Stimulated activated CD4-positive, alpha-beta T cell treated with anti-CD3 and anti-CD28 coated beads, Interleukin-2, amount 100 ng/mL, for 24 hours (primary cell): Measurements from ENCODE around the gene CHCT1.

Experiments used
- DNase-seq, 2 donors: peaks; one replicate each; pipeline ENCODE4 v3.0.0-alpha.2; 2020

The CHCT1 gene

GRCh38 chr17:60443713-60444112 is 21.4 kb downstream of the CHCT1 start:
- DNase-seq: no peak

- no peak for DNase-seq
Measured at GRCh38 chr17:60445144-60445543, 22.9 kb downstream of the CHCT1 start.

- DNase-seq: no peak
Measured at GRCh38 chr17:60447375-60447774, 25.1 kb downstream of the CHCT1 start.

- no peak for DNase-seq
Measured at GRCh38 chr17:60451071-60451470, 28.8 kb downstream of the CHCT1 start.

GRCh38 chr17:60451965-60452364 is 29.7 kb downstream of the CHCT1 start:
- no peak for DNase-seq

GRCh38 chr17:60455378-60455777 is 33.1 kb downstream of the CHCT1 start:
- DNase-seq: no peak

GRCh38 chr17:60457148-60457547 is 34.9 kb downstream of the CHCT1 start:
- DNase-seq: no peak

- DNase-seq: no peak
Measured at GRCh38 chr17:60461584-60461983, 39.3 kb downstream of the CHCT1 start.

- no peak for DNase-seq
Measured at GRCh38 chr17:60463157-60463835, 41.0 kb downstream of the CHCT1 start.

GRCh38 chr17:60464343-60464742 is 42.1 kb downstream of the CHCT1 start:
- DNase-seq: no peak

- DNase-seq: no peak
Measured at GRCh38 chr17:60468371-60468770, 46.1 kb downstream of the CHCT1 start.

- no peak for DNase-seq
Measured at GRCh38 chr17:60471451-60471850, 49.2 kb downstream of the CHCT1 start.

GRCh38 chr17:60472449-60472848 is 50.2 kb downstream of the CHCT1 start:
- DNase-seq: no peak

GRCh38 chr17:60473788-60474187 is 51.5 kb downstream of the CHCT1 start:
- no peak for DNase-seq
